ENCODE data around the gene CHN2.

Gene CHN2

DNA sequence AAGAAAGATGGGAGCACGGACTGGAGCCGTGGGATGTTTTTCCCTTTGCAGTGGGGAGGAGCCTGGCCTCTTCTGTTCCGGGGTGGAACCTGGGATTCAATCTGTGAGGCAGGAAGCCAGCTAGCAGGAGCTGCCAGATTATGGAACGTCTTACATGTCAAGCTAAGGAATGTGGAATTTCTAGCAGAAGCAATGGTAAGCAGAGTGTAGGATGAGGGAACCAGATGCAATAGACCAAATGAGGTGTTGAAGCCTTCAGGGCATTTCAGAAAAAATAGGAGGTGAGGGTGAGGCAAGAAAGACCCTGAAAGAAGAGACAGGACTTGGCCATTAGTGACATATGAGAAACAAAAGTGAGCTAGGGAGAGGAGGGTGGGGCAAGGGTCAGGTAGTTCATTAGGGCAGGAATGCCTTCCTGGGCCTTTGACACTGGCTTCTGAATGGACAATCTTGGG is 105.5 kb downstream of the CHN2 start:
- DNase-seq (ENCODE audit: low read depth), result no peak
- TF ChIP-seq, protein P1, sequence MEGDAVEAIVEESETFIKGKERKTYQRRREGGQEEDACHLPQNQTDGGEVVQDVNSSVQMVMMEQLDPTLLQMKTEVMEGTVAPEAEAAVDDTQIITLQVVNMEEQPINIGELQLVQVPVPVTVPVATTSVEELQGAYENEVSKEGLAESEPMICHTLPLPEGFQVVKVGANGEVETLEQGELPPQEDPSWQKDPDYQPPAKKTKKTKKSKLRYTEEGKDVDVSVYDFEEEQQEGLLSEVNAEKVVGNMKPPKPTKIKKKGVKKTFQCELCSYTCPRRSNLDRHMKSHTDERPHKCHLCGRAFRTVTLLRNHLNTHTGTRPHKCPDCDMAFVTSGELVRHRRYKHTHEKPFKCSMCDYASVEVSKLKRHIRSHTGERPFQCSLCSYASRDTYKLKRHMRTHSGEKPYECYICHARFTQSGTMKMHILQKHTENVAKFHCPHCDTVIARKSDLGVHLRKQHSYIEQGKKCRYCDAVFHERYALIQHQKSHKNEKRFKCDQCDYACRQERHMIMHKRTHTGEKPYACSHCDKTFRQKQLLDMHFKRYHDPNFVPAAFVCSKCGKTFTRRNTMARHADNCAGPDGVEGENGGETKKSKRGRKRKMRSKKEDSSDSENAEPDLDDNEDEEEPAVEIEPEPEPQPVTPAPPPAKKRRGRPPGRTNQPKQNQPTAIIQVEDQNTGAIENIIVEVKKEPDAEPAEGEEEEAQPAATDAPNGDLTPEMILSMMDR (conservative IDR thresholded peaks at IDR 0.05; ENCODE audit: low read depth, low read length), result no peak
- no peak overlapping the region for H3K4me3 ChIP-seq (ENCODE audit: low read length)

DNA sequence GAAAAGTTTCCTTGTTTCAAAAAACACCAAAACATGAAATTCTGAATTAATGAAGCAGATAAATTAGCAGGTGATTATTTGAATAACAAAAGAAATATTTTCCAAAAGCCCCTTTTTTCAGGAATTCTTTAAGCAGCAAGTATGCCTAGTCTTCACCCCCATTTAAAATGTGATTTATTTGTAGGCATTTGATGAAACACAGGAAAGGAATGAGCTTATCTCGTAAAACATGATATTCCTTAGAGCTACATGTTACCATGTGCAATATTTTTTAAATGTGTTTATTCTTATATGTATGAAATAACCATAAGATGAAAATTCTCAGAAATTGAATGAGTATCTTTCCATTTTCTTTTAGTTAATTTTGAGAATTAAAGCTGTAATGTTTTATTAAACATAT is 106.1 kb downstream of the CHN2 start:
- DNase-seq (ENCODE audit: low read depth), result no peak
- H3K4me3 ChIP-seq (ENCODE audit: low read length), result no peak overlapping the region
- TF ChIP-seq, protein P1 (conservative IDR thresholded peaks at IDR 0.05; ENCODE audit: low read depth, low read length), result no peak

DNA sequence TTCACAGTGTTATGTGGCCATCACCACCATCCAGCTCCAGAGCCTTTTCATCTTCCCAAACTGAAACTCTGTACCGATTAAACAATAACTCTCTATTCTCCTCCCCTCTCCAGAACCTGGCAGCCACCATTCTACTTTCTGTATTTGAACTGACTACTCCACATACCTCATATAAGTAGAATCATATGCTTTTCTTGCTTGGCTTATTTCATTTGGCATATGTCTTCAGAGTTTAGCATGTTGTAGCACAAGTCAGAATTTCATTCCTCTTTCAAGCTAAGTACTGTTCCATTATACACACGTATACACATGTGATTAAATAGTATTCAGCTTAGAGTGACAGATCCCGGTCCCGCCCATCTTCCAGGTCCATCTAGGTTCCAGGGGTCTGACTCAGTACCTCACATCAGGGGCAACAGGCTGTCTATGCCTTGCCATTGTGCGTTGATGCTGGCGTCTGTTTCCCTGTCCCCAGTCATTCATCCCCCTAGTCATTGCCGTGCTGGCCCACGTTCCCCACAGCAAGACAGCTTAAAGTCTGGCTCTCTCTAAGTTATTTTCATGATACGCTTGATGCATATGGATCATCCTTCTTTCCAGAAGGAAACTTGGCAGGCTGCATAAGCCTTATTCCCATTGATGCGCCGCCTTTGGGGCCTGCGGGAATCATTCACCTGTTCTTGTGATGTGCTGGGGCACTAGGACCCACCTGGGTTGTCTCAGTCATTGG is 108.3 kb downstream of the CHN2 start:
- no peak for DNase-seq (ENCODE audit: low read depth)
- TF ChIP-seq, protein P1 (conservative IDR thresholded peaks at IDR 0.05; ENCODE audit: low read depth, low read length), result no peak
- H3K4me3 ChIP-seq (ENCODE audit: low read length), result no peak overlapping the region

DNA sequence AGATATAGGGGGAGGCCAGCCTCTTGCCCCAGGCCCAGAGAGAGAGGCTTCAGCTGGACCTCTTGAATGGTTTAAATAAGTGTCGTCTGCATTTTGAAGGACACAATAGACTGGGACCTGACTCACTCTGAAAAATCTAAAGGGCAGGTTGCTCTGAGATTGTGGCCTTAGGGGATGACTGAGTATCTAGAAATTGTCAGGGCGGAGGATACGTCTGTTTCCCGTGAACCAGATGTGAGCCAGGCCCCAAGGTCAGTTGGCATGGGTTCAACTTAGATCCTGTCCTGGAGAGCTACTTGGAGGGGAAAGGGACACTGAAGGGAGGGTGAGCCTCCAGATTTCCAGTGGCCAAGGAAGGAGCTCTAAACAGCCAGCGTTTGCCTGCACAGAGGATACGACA is 110.2 kb downstream of the CHN2 start:
- no peak for DNase-seq (ENCODE audit: low read depth)
- TF ChIP-seq, protein P1 (conservative IDR thresholded peaks at IDR 0.05; ENCODE audit: low read depth, low read length), result no peak
- no peak overlapping the region for H3K4me3 ChIP-seq (ENCODE audit: low read length)

DNA sequence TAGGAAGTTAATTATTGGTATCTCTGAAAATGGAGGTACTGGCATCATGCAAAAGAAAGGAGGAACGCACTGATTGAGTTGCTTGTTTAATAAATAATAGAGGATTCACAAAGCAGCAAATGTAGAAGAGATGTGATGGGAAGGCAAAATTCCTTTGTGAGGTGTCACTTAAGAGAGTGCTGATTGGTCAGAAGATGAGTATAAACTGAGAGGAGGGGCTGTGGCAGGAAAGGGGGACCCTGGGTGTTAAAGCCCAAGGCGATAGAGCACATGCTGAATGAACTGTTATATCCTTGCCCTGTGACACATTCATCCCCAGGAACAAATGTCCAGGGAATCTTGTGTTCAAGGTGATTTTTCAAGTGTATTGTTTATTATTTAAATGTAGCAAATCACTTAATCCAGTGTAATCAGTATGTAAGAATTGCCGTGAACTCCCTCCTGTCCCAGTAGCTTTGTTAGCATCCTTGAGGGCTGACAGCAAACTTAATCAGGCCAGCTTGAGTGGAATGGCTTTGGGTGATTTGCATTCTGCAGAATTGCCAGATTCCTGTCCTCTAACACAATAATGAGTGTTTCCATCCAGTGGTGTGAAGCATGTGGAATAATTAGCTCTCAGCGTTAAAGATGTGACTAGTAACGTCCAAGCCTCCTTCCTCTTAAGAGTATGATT is 111.9 kb downstream of the CHN2 start:
- TF ChIP-seq, protein P1 (conservative IDR thresholded peaks at IDR 0.05; ENCODE audit: low read depth, low read length), result no peak
- no peak overlapping the region for H3K4me3 ChIP-seq (ENCODE audit: low read length)
- no peak for DNase-seq (ENCODE audit: low read depth)

DNA sequence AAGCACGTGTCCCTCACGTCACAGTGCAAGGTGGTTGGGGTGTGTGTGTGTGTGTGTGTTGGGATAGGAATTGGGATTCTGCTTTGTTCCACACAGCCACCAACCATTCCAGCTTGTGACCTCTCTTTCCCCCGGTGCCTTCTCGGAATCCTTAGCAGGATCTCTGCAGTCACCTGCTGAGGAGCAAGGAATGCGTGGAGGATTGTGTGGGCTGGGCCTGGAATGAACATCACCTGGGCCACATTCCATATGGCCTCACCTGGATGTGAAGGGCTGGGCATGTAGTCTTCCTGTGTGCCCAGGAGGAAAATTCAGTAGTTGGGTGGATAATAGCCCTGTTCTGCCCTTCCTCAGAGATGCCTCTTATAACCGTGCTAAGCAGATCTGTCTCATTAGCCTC is 113.8 kb downstream of the CHN2 start:
- DNase-seq (ENCODE audit: low read depth), result no peak
- H3K4me3 ChIP-seq (ENCODE audit: low read length), result no peak overlapping the region
- TF ChIP-seq, protein P1 (conservative IDR thresholded peaks at IDR 0.05; ENCODE audit: low read depth, low read length), result no peak
